Measurements from ENCODE around the gene PRDM1.

PRDM1 gene

DNA sequence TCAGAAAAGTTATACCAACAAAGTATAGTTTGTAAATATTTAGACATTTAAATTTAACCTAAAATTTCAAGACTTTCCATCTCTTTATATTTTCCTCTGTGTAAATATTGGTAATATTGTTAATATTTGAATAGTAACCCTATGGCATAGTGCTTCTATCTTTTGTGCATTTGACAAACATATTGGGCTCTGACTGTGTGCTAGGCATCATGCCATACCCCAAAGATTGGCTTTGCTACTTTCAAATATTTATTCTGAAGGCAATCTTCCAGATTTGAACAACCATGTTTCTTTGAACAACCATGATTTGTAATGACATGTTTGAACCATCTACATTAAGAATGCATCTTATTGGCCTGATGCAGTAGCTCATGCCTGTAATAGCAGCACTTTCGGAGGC lies 15.5 kb upstream of the PRDM1 start:
- DNase-seq (ENCODE audit: low read depth in 2 of 2): no peak

DNA sequence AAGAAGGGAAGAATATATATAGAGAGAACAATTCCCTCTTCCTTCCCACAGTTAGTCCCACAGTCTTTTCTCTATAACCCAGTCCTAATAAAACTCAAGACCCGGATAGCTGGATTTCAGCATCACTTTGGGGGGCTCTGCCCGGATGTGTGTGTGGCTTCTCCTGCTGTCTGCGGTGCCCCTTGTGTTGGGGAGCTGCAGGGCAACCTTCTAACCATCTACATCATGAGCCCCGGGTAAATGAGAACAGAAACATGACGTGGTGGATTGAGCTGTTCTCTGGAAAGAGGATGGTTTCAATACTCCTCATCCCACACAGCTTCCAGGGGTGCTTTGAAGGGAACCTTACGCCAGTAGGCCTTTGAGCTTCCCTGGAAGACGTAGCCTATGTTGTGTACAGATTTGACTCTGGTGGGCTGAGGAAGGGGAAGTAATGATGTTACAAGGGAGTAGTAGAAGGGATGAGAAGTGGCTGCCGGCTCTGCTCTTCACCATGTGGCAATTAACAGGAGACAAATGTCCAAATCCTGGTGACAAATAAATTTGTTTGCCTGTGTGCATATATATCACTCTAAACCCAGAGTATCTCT lies 13.5 kb upstream of the PRDM1 start:
- DNase-seq (ENCODE audit: low read depth in 2 of 2): no peak

DNA sequence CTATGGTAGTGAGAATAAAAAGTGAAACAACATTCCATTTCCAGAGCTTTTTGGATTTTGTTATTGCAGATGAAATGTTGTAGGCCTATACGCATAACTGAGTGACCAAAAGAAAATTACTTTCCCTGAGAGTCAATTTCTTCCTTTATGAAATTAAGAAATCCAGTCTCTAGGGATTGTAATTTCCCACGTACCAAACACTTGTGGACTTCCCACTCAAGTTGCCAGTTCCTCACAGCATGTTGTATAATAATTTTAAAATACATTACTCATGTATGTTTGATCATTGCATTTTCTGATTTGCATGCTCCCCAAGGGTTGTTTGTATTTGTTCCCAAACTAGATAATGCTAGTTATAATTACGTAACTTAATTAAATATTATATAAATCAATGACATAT lies 12.0 kb upstream of the PRDM1 start:
- no peak for DNase-seq (ENCODE audit: low read depth in 2 of 2)

DNA sequence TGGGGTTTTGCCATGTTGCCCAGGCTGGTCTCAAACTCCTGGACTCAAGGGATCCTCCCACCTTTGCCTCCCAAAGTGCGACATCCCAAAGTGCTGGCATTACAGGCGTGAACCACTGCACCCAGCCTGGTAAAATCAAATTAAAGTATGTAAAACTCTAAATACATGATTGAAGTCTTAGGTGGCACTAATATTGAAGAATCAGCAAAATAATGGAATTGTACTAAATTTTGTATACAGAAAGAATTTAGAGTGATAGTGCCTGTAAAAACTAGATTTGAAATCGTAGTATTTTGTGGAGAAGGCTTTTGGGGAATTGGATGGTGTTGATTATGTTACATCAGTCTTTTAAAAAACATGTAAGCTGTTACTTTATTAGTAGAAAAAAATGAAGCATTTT lies 10.0 kb upstream of the PRDM1 start:
- DNase-seq (ENCODE audit: low read depth in 2 of 2): no peak

DNA sequence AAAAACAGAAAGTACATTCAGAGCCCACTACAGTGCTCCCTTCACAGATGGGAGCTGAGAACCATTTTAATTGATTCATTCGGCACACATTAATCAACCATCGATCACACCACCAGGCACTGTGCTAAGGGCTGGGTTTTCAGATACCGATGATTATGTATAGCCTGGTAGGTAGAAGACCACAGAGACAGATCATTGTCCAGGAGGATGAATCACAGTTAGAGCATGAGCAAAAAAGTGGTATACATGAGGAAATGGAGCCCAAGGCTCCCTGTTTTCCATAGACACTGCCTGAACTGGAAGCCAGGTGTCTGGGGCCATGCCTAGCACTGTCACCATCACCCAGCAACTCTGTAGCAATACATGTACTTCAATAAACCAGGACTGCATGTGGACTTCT lies 9.0 kb upstream of the PRDM1 start:
- no peak for DNase-seq (ENCODE audit: low read depth in 2 of 2)

DNA sequence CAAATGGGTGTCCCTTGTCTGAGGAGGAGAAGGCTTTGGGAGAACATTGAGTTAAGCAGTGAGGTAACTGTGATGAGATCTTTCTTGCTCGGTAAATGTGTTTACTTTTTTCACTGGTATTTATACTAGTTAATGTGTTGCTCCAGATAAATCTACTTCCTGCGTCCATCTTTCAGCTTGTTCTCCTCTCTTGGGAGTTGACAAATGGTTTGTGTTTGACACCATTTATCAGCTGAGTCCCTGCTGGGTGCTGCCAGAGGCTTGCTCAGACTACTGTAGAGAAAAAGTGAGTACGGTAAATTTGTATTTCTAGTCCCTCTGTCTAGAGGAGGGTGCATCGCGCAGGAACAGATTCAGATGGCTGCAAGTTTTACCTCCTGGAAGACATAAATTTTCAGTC lies 8.3 kb upstream of the PRDM1 start:
- DNase-seq (ENCODE audit: low read depth in 2 of 2): no peak

DNA sequence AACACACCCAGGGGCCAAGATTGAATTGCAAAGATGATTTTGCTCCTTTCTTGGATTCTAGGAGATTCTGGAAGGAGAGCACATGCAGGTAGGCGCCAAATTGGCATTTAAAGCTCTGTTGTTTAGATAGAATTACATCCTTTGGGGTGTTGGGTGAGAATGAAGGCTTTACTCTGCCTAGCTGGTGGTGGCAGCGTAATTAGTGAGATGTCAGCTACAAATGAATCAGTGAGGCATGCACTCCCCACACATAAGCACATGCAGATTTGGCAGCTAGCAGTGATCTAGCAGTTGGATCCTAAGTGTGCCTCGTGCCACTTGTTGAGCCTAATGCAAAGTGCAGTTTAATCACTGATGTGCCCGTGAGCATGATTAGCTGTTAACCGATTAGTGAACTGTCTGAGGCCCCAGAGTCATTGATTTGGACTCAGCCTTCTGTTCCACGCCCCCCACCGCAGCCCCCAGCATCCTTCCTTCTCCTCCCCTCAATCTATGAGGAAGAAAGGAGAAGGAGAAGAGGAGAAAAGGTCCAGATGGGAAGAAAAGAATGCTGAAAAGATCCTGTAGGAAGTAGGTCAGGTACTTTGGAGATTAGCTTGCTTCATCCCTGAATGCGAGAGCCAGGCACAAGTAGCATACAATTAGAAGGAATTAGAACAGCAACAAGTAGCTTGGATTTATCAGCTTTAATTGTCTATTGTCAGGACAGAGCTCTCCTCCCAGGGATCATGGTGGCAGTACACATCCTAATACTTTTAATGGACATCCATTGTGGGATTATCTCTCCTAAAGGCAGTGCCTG lies 6.0 kb upstream of the PRDM1 start:
- DNase-seq (ENCODE audit: low read depth in 2 of 2): no peak

DNA sequence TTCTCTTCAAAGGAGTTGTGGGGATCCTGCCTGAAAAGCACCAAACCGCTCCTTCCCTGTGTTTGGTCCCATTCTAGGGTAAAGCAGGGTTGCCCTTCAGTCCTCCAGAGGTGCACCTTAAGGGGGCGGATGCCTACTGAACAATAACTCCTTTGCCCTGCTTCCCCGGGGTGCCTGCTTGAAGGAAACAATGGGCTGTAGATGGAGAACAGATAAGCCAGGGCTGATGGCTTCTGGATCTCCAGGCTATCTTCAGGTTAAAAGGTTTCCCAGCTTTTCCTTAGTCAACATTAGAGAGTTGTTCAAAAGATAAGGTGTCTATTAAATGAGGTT lies 5.4 kb upstream of the PRDM1 start:
- no peak for DNase-seq (ENCODE audit: low read depth in 2 of 2)

DNA sequence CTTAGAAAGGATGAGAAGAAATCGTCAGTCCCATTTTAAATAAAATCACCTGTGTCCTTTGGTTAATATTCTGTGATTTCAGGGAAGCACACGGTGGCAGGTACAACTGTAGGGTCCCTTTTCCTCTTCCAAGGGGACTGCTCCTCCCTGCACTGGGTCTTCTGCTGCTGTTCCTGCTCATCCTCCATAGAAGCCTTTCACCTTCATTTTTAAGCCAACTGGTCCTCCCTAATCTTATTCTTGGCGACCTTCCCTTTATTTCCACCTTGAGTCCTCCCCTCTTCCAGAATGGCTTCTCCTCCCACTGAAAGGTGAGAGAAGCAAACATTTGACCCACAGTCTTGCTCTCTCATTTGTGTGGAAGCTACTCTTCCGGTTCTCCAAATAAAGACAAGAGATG lies 4.4 kb upstream of the PRDM1 start:
- no peak for DNase-seq (ENCODE audit: low read depth in 2 of 2)

DNA sequence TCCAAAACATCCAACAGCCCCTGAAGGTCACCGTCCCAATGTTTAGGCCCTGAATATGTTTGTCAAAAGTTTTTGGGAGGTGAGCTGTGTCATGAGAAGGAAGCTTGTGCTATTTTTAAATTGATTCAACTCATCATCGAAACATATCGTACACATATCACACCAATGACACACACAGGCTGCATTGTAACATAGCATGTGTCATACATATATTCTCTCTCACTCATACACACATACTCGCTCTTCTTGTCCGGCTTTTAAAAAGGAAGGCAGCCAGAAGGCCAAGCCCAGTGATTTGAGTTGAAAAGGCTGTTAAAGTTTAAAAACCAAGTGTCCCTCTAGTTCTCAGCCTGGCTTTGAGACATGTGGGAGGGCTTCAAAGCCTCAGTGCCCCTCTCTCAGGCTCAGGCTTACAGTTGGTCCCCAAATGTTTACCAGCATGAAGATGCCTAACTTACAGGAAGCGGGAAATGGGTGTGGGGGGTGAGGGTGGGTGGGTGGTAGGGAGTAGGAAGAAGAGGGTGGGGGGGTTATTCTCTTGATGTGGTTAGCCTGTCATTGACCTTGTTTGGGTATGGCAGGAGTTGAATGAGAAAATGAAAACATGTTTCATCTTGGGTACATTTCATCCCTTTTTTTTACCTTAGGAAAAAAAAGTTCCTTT lies 3.3 kb upstream of the PRDM1 start:
- DNase-seq (ENCODE audit: low read depth in 2 of 2): no peak

DNA sequence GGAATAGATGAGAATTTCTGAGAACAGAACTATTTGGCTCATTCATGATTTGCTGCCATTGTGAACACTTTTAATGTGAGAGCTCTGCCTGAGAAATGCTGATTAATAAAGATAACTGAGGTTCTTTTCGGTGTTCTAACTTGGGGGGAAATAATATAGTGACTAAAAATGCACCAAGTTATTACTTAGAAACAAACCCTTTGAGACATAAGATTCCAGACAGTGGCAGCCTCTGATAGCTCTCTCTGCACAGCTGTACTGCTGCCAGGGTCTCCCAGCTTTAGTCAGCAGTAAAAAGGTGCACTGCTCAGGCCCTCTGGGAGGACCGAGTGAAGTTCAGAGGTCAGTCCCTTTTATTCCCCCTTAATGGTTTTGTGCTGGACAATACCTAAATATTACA lies 2.5 kb upstream of the PRDM1 start:
- DNase-seq (ENCODE audit: low read depth in 2 of 2): no peak

DNA sequence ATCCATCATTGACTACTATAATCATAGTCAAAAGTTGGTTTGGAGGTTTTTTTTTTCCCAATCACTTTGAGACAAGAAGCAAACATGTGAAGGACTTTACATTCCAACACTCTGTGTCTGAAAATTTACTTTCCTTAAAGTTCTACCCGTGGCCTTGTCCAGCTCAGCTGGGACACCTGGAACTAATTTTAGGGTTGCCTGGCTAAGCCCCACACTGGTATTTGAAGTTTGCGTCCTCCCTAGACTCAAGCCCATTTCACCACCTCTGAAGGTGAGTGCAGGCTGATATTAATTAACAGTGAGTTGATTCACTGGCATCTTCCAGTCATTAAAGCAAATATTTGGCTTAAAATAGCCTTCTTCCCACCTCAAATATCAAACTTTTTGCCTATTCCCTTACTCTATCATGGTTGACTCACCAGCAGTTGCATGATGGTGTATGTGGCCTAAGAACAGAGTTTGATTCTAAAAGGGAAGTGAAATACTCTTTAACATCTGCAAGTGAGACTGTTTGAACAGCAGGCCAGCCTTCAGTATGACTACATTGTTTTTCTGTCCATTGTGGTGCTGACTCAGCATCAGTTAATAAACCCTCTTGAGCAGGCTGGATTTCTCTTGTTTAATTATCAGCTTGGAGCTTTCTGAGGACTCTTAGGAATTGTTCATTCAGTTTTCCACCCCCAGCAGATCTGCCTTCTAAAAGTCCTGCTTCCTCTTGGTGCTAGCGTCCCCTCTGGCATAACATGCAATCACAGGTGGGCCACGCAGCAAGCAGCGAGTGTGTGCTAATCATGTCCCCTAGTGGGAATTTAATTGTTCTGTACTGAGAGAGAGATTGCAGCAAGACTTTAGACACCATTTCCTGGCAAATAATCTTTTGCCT lies 1.8 kb upstream of the PRDM1 start:
- no peak for DNase-seq (ENCODE audit: low read depth in 2 of 2)

DNA sequence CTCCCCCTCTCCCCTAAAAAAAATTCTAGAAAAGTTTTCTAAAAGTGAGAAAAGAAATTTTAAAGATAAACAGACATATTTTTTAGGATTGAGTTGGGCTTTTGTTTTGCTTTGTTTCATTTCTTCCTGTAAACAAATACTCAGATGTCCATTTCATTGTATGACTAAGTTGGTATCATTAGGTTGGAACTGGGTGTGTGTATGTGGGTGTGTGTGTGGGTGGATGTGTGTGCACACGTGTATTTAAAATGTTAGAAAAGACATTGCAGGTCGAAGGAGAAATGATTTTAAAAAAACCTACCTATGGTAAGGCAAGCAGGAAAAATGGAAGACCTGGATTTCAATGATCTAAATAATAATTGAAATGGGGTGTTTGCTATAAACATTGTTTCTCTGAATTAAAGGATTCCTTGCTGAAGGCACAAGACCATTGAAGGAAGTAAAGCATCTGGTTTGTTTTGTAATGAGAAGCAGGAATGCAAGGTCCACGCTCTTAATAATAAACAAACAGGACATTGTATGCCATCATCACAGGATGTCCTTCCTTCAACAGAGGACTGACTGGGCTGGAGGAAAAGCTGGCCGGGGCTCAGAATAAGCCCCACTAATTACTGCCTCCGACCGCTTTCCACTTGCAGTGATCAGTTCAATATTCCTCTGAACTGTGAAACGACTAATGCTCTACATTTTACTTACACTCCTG lies 996 bp upstream of the PRDM1 start:
- DNase-seq (ENCODE audit: low read depth in 2 of 2): no peak

DNA sequence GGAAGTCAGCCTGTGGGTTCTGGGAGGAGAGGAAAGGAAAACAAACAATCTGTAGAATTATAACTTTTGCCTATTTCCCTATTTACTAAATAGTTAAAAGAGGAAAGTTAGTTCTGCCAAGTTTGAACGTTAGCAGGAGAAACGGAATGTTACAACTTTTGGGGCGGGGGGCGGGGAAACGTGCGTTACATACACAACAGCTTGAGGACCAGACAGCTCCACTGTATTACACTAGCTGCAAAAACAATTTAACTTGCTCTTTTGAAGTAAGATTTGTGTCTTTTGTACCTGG lies 498 bp upstream of the PRDM1 start:
- no peak for DNase-seq (ENCODE audit: low read depth in 2 of 2)

DNA sequence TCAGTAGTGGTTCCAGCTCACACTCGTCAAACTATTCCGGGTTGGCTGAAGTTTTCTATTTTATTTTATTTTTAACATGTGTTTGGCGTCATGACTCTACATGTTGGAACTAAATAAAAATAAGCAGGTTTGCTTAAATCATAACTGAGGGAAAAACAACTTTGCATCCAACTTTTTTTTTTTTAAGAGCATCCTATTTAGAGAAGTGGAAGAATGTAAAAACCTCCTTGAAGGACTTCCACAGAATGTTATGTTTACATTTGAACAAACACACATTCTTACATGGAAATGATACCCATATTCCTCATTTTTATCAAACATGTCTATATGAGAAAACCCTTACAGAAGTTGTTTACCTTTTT lies 659 bp downstream of the PRDM1 start:
- DNase-seq (ENCODE audit: low read depth in 2 of 2): no peak

DNA sequence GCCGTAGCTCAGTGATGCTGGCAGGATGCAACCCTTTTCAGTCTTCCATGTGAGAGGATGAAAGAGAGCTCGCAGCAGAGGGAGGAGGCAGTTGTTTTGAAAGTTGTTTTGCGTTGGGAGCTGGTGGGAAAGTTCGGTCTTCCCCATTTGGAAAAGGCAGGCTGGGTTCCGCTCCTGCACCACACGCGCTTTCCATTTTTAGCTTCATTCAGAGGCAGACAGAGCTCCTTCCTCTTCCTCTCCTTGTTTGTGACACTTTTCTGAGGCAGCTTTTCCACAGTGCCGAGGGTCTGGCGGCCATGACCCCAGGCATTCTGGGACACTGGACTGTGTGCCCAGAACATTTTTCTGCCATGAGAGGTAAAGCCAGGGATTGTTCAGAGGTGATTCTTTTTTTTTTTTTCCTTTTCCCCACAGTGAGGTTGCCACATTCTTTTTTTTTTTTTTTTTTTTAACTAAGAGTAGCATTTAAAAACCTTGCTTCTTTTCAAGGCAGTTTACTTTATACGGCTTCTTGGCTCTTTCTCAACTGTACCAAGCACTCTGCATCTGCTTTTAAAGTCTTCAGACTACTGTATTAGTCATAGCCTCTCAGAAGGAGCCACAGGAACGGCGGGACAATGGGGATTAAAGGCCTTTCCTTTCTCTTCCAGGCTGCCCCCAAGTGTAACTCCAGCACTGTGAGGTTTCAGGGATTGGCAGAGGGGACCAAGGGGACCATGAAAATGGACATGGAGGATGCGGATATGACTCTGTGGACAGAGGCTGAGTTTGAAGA lies 1.6 kb downstream of the PRDM1 start:
- DNase-seq (ENCODE audit: low read depth in 2 of 2): no peak

DNA sequence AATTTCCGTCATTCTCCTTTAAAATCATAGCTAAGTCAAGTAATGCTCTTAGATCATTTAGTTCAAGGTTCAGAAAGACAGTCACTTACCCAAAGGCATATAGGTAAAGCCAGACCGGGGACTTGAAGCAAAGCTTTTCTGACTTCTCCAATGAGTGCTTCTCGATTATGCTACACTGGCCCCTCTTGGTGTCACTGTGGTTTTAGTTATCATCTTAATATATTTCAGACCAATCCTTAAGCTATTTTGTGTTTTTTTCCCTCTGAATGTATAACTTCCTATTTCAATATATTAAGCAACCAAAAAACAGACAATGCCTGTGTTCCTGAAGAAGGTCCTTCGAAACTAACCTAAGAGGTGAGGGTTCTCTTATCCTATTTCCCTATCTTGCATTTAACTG lies 3.9 kb downstream of the PRDM1 start:
- no peak for DNase-seq (ENCODE audit: low read depth in 2 of 2)

DNA sequence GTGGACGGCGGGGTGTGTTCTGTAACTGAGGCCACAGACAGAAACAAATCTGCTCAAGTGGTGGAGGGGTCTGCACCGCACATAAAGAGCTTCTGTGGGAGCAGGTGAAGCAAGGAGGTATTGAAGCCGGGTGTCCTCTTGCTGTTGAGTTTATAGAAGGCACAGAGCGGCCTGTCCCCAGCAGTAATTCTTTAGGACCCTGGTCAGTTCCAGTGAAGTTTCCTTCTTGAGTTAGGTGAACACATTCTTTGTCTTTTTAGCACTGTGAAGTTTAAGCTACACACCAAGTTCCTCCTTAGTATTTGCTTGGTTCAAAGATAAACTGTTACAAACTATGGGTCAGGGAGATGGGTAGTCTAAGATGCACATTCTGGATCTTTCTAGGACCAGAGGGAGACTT lies 6.1 kb downstream of the PRDM1 start:
- DNase-seq (ENCODE audit: low read depth in 2 of 2): no peak

DNA sequence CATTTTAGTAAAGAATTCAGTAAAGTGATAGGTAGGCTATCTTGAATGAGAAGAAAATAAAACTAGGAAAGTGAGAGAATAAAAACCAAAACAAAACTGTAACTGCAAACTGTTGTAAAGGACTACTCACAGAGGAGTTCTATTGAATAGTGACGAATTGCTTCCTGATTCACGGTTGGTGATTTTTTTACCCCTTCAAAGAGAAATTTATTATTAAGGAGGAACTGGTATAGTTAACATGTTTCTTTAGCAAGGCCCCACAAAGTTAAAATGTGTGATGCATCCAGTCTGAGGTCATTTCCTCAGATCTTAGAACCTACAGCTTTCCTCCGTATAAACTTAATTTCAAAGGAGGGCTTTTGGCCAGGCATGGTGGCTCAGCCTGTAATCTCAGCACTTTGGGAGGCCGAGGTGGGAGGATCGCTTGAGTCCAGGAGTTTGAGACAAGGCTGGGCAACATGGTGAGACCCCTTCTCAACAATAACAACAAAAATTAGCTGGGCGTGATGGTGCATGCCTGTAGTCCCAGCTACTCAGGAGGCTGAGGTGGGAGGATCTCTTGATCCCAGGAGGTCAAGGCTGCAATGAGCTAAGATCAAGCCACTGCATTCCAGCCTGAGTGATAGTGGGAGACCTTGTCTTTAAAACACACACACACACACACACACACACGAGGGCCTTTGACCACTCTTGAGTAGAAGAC lies 8.3 kb downstream of the PRDM1 start:
- no peak for DNase-seq (ENCODE audit: low read depth in 2 of 2)

DNA sequence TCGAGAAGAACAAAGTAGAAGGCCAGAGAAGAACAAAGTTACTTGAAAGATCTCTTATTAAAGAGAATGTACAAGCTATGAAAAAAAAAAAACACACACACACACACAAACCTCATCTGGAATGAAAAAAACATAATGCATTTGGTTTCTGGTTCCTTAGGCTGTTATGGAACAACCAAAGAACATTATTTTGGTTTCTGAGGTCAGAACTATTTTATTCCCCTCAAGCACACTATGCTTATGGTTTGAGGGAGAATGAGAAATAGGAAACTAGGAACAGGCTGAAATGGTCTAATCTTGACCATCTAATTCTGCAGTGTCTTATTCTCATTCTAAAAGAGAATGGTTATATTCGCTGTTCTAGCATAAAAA lies 8.8 kb downstream of the PRDM1 start:
- no peak for DNase-seq (ENCODE audit: low read depth in 2 of 2)

All from stimulated activated CD8-positive, alpha-beta memory T cell treated with anti-CD3 and anti-CD28 coated beads, Interleukin-2, amount 100 ng/mL, for 1 hour (primary cell).